ENCODE results near the gene CHST12. TPM values are rescaled to one million over a fixed set of nuclear protein-coding genes. Genes with fewer than 3 reads are reported as not detected.

The CHST12 gene
- polyA plus RNA-seq, 2 of the 4 experiments (the other 2 are of a cell fraction): 5.6 to 12.0 TPM

DNA sequence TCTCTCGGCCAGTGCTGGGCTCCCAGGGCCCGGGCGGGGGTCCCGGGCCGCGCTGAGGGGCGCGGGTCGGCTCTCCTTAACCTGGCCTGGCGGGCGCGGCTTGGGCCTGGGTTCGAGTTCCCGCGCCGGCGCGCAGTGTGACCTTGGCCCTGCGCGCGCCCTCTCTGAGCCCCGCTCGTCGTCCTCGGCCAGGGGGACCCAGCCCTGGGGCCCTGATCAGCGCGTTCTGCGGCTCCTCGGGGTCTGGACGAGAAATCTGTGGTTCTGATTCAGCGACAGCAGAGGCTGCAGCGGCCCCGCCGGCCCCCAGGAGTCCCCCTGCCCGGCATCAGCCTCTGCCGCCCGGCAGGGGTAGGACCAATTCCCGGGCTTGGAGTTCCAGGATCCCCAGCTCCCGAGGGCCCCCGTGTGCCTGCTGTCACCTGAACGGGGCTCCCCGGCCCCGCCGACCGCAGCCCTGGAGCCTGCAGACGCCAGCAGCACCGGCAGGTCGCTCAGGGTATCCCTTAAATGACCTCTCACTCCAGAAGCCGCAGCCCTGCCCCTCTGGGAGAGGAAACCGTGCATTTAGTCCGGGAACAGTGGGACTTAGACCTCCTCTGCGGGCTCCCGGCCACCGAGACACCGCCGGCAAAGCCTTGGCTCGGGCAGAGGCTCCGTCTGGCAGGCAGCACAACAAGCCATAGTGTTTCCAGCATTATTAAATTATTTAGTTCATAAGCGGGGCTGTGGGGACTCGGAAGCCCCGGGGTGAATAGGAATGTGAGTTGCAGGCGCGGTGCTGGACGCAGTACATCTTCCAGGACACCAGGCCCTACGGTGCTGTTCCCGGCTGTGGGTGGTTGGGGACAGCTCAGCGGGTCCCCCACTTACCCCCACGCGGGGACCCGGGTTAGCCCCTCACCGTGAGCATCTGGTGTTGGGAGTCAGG lies 572 bp downstream of the CHST12 start:
- TF ChIP-seq ZFP36 (IDR thresholded peaks at IDR 0.05; ENCODE audit: borderline replicate concordance, partially characterized antibody) (peak; percentile 72), PHF8 (IDR thresholded peaks at IDR 0.05; ENCODE audit: borderline replicate concordance, low read depth) (0 out of 2 replicates have a peak, but pooled peaks have one; percentile 13), BHLHE40 (IDR thresholded peaks at IDR 0.05; ENCODE audit: low read depth, low read length) (no peak), FOXS1 (CRISPR knock-in tag; IDR thresholded peaks at IDR 0.05) (no peak)
- TF ChIP-seq, protein P1, sequence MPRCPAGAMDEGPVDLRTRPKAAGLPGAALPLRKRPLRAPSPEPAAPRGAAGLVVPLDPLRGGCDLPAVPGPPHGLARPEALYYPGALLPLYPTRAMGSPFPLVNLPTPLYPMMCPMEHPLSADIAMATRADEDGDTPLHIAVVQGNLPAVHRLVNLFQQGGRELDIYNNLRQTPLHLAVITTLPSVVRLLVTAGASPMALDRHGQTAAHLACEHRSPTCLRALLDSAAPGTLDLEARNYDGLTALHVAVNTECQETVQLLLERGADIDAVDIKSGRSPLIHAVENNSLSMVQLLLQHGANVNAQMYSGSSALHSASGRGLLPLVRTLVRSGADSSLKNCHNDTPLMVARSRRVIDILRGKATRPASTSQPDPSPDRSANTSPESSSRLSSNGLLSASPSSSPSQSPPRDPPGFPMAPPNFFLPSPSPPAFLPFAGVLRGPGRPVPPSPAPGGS (IDR thresholded peaks at IDR 0.05): 0 out of 3 replicates have a peak, but pooled peaks have one; percentile 2
- Histone ChIP-seq H3K27ac (peak overlapping the region; percentile 81 to 96), H3K4me3 (peak overlapping the region; percentile 92), H3K4me2 (peak overlapping the region; percentile 93), H3K9me3 (no peaks in the 10 kb centered on the region), H3K4me1 (peaks cover 24% of the 10 kb centered on the region)
- CTCF ChIA-PET: interaction anchor here (1.4 to 1.9 kb wide), 2 partner anchors 8 to 47 kb away, joined by 4 to 5 read pairs; no protein-coding TSS in a partner anchor
- DNase-seq (ENCODE audit: low read depth in 1 of 2, low spot score in 1 of 2) (peak in 1 of 2 experiments; percentile 76), FAIRE-seq (no peak), ATAC-seq (peak; percentile 67 to 69)
- WGBS (ENCODE audit: missing lambda C conversion rate): 36% methylated on average over 23 of the region's 71 CpGs
- POLR2A ChIA-PET: interaction anchor here (0.6 to 1.0 kb wide), 5 partner anchors 17 to 228 kb away, joined by 3 to 8 read pairs (median 5); partner anchors contain the start of genes EIF3B and TTYH3

DNA sequence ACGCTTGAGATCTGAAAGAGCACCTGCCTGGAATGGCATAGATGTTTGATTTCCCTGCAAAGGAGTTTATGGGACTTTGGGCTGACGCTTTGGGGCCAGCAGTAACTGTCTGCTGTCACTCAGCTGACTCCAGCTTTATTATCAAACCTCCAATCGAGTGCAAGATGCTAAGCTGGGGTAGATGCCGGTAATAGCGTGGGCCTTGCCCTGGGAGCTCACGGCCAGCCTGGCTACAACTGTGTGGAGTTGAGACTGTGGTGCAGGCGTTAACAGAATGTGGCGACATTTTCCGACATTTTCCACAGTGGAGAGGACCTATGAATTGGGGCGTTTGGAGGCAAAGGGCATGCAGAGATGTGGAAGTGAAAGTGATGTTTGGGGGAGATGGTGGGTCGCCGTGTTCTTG lies 1.3 kb downstream of the CHST12 start:
- ATAC-seq (no peak), DNase-seq (ENCODE audit: low read depth in 1 of 2, low spot score in 1 of 2) (no peak), FAIRE-seq (no peak)
- ChIA-PET POLR2A (no interaction called here), CTCF (interaction anchor here (1.9 kb wide), 1 partner anchor 46 kb away, joined by 5 read pairs; no protein-coding TSS in a partner anchor)
- TF ChIP-seq FOSB (CRISPR knock-in tag; IDR thresholded peaks at IDR 0.05) (no peak), RARB (CRISPR knock-in tag; IDR thresholded peaks at IDR 0.05) (no peak), ZFP36 (IDR thresholded peaks at IDR 0.05; ENCODE audit: borderline replicate concordance, partially characterized antibody) (no peak), CEBPB (IDR thresholded peaks at IDR 0.05) (no peak), GATA3 (IDR thresholded peaks at IDR 0.05; ENCODE audit: borderline replicate concordance) (no peak)
- Histone ChIP-seq H3K4me3 (peak overlapping the region; percentile 92; the same call in 1 of the 3 replicates), H3K4me1 (peaks cover 20% of the 10 kb centered on the region), H3K4me2 (peak overlapping the region; percentile 93), H3K9me3 (no peaks in the 10 kb centered on the region), H3K27ac (no peak overlapping the region; a peak in 1 of 6 replicates)
- 96% methylated on average over 12 of the region's 12 CpGs for WGBS (ENCODE audit: missing lambda C conversion rate)

DNA sequence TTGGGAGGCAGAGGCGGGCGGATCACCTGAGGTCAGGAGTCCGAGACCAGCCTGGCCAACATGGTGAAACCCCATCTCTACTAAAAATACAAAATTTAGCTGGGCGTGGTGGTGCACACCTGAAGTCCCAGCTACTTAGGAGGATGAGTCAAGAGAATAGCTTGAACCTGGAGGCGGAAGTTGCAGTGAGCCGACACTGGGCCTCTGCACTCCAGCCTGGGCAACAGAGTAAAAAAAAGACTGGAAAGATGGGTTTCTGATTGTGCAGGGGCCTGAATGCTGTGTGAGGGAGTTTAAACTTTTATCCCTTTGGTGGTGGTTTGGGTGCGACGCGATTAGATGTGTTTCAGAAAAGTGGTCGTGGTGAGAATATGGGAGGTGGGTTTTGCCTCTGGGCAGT lies 1.8 kb downstream of the CHST12 start:
- DNase-seq (ENCODE audit: low read depth in 1 of 2, low spot score in 1 of 2): no peak
- CTCF ChIA-PET: interaction anchor here (1.2 to 1.9 kb wide), 2 partner anchors 26 to 46 kb away, joined by 4 to 5 read pairs; no protein-coding TSS in a partner anchor
- WGBS (ENCODE audit: missing lambda C conversion rate): 97% methylated on average over 10 of the region's 10 CpGs
- no peak overlapping the region; the same call in 2 of the 3 replicates for H3K4me2 ChIP-seq
- no peaks in the 10 kb centered on the region for H3K9me3 ChIP-seq
- no peak for FAIRE-seq
- H3K4me3 ChIP-seq: no peak overlapping the region
- TF ChIP-seq, protein P2, sequence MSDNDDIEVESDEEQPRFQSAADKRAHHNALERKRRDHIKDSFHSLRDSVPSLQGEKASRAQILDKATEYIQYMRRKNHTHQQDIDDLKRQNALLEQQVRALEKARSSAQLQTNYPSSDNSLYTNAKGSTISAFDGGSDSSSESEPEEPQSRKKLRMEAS (IDR thresholded peaks at IDR 0.05): no peak
- TF ChIP-seq BHLHE40 (IDR thresholded peaks at IDR 0.05; ENCODE audit: low read depth, low read length): no peak
- TF ChIP-seq ZC3H11A (IDR thresholded peaks at IDR 0.05): no peak
- TF ChIP-seq, protein P3, sequence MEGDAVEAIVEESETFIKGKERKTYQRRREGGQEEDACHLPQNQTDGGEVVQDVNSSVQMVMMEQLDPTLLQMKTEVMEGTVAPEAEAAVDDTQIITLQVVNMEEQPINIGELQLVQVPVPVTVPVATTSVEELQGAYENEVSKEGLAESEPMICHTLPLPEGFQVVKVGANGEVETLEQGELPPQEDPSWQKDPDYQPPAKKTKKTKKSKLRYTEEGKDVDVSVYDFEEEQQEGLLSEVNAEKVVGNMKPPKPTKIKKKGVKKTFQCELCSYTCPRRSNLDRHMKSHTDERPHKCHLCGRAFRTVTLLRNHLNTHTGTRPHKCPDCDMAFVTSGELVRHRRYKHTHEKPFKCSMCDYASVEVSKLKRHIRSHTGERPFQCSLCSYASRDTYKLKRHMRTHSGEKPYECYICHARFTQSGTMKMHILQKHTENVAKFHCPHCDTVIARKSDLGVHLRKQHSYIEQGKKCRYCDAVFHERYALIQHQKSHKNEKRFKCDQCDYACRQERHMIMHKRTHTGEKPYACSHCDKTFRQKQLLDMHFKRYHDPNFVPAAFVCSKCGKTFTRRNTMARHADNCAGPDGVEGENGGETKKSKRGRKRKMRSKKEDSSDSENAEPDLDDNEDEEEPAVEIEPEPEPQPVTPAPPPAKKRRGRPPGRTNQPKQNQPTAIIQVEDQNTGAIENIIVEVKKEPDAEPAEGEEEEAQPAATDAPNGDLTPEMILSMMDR (IDR thresholded peaks at IDR 0.05): no peak
- TF ChIP-seq POLR2A (IDR thresholded peaks at IDR 0.05; ENCODE audit: low read length): no peak
- no peak for TF ChIP-seq CBX8 (IDR thresholded peaks at IDR 0.05)
- TF ChIP-seq RNF2 (IDR thresholded peaks at IDR 0.05; ENCODE audit: borderline replicate concordance, low read depth): no peak
- TF ChIP-seq RARB (CRISPR knock-in tag; IDR thresholded peaks at IDR 0.05): no peak
- TF ChIP-seq ZFP36 (IDR thresholded peaks at IDR 0.05; ENCODE audit: borderline replicate concordance, partially characterized antibody): no peak
- TF ChIP-seq, protein P4, sequence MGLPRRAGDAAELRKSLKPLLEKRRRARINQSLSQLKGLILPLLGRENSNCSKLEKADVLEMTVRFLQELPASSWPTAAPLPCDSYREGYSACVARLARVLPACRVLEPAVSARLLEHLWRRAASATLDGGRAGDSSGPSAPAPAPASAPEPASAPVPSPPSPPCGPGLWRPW (IDR thresholded peaks at IDR 0.05): no peak
- no peak for TF ChIP-seq ZSCAN20 (CRISPR knock-in tag; IDR thresholded peaks at IDR 0.05)
- TF ChIP-seq, protein P5, sequence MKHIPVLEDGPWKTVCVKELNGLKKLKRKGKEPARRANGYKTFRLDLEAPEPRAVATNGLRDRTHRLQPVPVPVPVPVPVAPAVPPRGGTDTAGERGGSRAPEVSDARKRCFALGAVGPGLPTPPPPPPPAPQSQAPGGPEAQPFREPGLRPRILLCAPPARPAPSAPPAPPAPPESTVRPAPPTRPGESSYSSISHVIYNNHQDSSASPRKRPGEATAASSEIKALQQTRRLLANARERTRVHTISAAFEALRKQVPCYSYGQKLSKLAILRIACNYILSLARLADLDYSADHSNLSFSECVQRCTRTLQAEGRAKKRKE (CRISPR knock-in tag; IDR thresholded peaks at IDR 0.05; ENCODE audit: low read depth): no peak
- no peak for TF ChIP-seq CHD2 (IDR thresholded peaks at IDR 0.05; ENCODE audit: low read length, partially characterized antibody)
- TF ChIP-seq HOXB13 (CRISPR knock-in tag; IDR thresholded peaks at IDR 0.05; ENCODE audit: low read depth): no peak
- no peak for TF ChIP-seq EHF (CRISPR knock-in tag; IDR thresholded peaks at IDR 0.05)
- peaks cover 15% of the 10 kb centered on the region for H3K4me1 ChIP-seq
- no peak overlapping the region for H3K27ac ChIP-seq
- no peak for ATAC-seq
- POLR2A ChIA-PET: no interaction called here

Measured in A549 (cell line).